ENCODE data around the gene LHFPL3.

The LHFPL3 gene

DNA sequence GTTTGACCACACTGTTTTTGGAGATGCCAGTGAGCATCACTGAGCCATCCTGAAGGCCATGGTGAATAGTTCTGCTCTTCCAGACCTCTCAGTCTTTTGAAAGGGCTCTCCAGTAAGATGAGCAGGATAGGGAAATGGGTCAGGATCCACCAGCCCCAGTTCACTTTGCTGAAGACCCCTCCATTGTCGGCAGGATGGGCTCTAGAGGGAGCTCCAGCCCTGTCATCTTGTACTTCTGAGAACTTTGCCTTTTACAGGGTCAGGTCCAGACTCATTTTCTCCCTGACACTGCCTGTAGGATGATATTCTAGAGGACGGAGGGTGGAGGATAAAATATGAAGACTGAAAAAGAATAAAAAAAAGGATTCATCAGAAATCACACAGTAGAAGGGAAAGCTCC, 13.1 kb downstream of the LHFPL3 start:
- Histone ChIP-seq H3K27me3 (ENCODE audit: insufficient read depth, poor library complexity, severe bottlenecking) (peaks cover 2% of the 10 kb centered on the region), H3K4me3 (replicated peaks; ENCODE audit: insufficient read depth, low read length) (no peak overlapping the region), H3K27ac (replicated peaks) (no peak overlapping the region)
- TF ChIP-seq GABPA (IDR thresholded peaks at IDR 0.05; ENCODE audit: low read depth) (no peak), SPI1 (IDR thresholded peaks at IDR 0.05; ENCODE audit: borderline replicate concordance, low read depth) (no peak), POLR2AphosphoS5 (IDR thresholded peaks at IDR 0.05; ENCODE audit: low read depth) (no peak)
- TF ChIP-seq, protein P1, sequence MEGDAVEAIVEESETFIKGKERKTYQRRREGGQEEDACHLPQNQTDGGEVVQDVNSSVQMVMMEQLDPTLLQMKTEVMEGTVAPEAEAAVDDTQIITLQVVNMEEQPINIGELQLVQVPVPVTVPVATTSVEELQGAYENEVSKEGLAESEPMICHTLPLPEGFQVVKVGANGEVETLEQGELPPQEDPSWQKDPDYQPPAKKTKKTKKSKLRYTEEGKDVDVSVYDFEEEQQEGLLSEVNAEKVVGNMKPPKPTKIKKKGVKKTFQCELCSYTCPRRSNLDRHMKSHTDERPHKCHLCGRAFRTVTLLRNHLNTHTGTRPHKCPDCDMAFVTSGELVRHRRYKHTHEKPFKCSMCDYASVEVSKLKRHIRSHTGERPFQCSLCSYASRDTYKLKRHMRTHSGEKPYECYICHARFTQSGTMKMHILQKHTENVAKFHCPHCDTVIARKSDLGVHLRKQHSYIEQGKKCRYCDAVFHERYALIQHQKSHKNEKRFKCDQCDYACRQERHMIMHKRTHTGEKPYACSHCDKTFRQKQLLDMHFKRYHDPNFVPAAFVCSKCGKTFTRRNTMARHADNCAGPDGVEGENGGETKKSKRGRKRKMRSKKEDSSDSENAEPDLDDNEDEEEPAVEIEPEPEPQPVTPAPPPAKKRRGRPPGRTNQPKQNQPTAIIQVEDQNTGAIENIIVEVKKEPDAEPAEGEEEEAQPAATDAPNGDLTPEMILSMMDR (IDR thresholded peaks at IDR 0.05; ENCODE audit: insufficient read depth, low read length): no peak
- TF ChIP-seq, protein P2, sequence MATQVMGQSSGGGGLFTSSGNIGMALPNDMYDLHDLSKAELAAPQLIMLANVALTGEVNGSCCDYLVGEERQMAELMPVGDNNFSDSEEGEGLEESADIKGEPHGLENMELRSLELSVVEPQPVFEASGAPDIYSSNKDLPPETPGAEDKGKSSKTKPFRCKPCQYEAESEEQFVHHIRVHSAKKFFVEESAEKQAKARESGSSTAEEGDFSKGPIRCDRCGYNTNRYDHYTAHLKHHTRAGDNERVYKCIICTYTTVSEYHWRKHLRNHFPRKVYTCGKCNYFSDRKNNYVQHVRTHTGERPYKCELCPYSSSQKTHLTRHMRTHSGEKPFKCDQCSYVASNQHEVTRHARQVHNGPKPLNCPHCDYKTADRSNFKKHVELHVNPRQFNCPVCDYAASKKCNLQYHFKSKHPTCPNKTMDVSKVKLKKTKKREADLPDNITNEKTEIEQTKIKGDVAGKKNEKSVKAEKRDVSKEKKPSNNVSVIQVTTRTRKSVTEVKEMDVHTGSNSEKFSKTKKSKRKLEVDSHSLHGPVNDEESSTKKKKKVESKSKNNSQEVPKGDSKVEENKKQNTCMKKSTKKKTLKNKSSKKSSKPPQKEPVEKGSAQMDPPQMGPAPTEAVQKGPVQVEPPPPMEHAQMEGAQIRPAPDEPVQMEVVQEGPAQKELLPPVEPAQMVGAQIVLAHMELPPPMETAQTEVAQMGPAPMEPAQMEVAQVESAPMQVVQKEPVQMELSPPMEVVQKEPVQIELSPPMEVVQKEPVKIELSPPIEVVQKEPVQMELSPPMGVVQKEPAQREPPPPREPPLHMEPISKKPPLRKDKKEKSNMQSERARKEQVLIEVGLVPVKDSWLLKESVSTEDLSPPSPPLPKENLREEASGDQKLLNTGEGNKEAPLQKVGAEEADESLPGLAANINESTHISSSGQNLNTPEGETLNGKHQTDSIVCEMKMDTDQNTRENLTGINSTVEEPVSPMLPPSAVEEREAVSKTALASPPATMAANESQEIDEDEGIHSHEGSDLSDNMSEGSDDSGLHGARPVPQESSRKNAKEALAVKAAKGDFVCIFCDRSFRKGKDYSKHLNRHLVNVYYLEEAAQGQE (IDR thresholded peaks at IDR 0.05; ENCODE audit: insufficient replicate concordance, low read depth): no peak
- DNase-seq (ENCODE audit: low read depth in 1 of 2, low spot score in 1 of 2): no peak

DNA sequence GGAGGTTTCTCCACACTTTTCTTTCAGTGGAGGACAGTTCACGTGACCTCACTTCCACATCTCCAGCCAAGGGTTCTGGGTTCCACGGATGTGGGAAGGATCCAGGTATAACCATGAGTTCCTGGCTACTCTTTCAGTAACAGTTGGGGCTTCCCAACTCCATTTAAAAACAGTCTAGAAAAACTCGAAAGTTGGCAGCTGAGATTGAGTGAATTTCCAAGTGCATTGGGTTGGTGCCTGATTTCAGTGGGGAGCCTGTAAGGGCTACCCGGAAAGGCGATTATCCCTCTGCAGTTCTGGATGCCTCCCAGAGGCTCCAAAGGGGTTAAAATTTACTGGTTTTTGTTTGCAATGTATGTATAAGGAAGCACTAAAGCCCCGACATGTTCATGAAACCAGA, 24.3 kb downstream of the LHFPL3 start:
- no peak for DNase-seq (ENCODE audit: low read depth in 1 of 2, low spot score in 1 of 2)
- H3K4me3 ChIP-seq (replicated peaks; ENCODE audit: insufficient read depth, low read length): no peak overlapping the region
- no peaks in the 10 kb centered on the region for H3K27me3 ChIP-seq (ENCODE audit: insufficient read depth, poor library complexity, severe bottlenecking)
- TF ChIP-seq, protein P2 (IDR thresholded peaks at IDR 0.05; ENCODE audit: insufficient replicate concordance, low read depth): no peak
- no peak for TF ChIP-seq POLR2AphosphoS5 (IDR thresholded peaks at IDR 0.05; ENCODE audit: low read depth)
- no peak for TF ChIP-seq GABPA (IDR thresholded peaks at IDR 0.05; ENCODE audit: low read depth)
- TF ChIP-seq, protein P1 (IDR thresholded peaks at IDR 0.05; ENCODE audit: insufficient read depth, low read length): no peak
- TF ChIP-seq SPI1 (IDR thresholded peaks at IDR 0.05; ENCODE audit: borderline replicate concordance, low read depth): no peak
- no peak overlapping the region for H3K27ac ChIP-seq (replicated peaks)

DNA sequence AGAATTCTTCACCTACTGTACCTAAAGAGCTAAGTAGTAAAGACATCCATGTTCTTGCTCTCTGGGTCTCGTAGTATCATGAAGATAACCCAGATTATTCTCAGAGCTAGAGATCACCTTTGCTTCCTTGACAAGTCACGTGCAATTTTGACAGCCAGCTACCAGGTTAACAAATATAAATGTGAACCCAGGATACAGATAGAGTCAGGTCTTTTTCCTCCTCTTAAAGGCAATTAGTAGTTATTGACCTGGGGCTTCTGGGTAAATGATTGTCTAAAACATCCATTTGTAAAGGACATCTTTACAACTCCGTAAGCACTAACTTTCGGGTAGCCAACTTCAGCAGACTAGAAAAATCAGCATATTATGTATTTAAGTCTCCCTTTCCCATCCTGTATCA, 28.8 kb downstream of the LHFPL3 start:
- DNase-seq (ENCODE audit: low read depth in 1 of 2, low spot score in 1 of 2): no peak
- H3K27me3 ChIP-seq (ENCODE audit: insufficient read depth, poor library complexity, severe bottlenecking): no peaks in the 10 kb centered on the region
- no peak for TF ChIP-seq GABPA (IDR thresholded peaks at IDR 0.05; ENCODE audit: low read depth)
- TF ChIP-seq, protein P1 (IDR thresholded peaks at IDR 0.05; ENCODE audit: insufficient read depth, low read length): no peak
- TF ChIP-seq, protein P2 (IDR thresholded peaks at IDR 0.05; ENCODE audit: insufficient replicate concordance, low read depth): no peak
- no peak for TF ChIP-seq POLR2AphosphoS5 (IDR thresholded peaks at IDR 0.05; ENCODE audit: low read depth)
- TF ChIP-seq SPI1 (IDR thresholded peaks at IDR 0.05; ENCODE audit: borderline replicate concordance, low read depth): no peak
- H3K27ac ChIP-seq (replicated peaks): no peak overlapping the region
- no peak overlapping the region for H3K4me3 ChIP-seq (replicated peaks; ENCODE audit: insufficient read depth, low read length)
